Vagina (tissue), 2 donors: ENCODE results near the gene ZNF503.

Experiments used
- CTCF ChIP-seq, 3 experiments: fragments of 450-650 bp in 2 of 3; fragments of 200-600 bp in 1 of 3; sonication (generic) in 1 of 3; IDR thresholded peaks; one replicate each; pipeline ENCODE4 v1.5.1; 2017 to 2019; ENCODE audit warnings: antibody characterized with exemption in 3 of 3, mild to moderate bottlenecking in 2 of 3, moderate library complexity in 2 of 3
- POLR2AphosphoS5 ChIP-seq, 2 donors: sonication (generic); formaldehyde crosslinking; IDR thresholded peaks; one replicate each; pipeline ENCODE4 v1.9.0; 2017; ENCODE audit warnings: antibody characterized with exemption in 2 of 2, mild to moderate bottlenecking in 2 of 2, low read depth in 1 of 2; ENCODE audit not compliant: insufficient read depth in 1 of 2

GRCh38 chr10:75363431-75363830 is 38.1 kb downstream of the ZNF503 start:
- TF ChIP-seq CTCF (IDR thresholded peaks at IDR 0.05) (no peak), POLR2AphosphoS5 (IDR thresholded peaks at IDR 0.05; ENCODE audit: insufficient read depth in 1 of 2, low read depth in 1 of 2) (no peak)
